Neural cell (in vitro differentiated cells): ENCODE data around the gene SKI. TPM values are rescaled to one million over a fixed set of nuclear protein-coding genes. Genes with fewer than 3 reads are reported as not detected.

ENCODE experiments used
- H2AFZ ChIP-seq: fragments of 200-600, 300-800 bp; sonication (generic), shearing (Covaris generic); 2 replicates; pipeline ENCODE4 v1.6.0; 2014; ENCODE audit warnings: low read depth, mild to moderate bottlenecking, antibody characterized with exemption, low read length, moderate library complexity
- H3F3A ChIP-seq: fragments of 200-600 bp; shearing (Covaris generic); 2 replicates; pipeline ENCODE4 v1.6.1; 2016; ENCODE audit warnings: mild to moderate bottlenecking, moderate library complexity, mixed read lengths, antibody characterized with exemption, low read length; ENCODE audit not compliant: insufficient read depth, poor library complexity, severe bottlenecking
- H3K27ac ChIP-seq: fragments of 200-600, 300-800 bp; sonication (generic), shearing (Covaris generic); 2 replicates; pipeline ENCODE4 v1.5.1; 2014; ENCODE audit warnings: mild to moderate bottlenecking, low read length, moderate library complexity
- H3K27me3 ChIP-seq: fragments of 300-800, 200-600 bp; sonication (generic), shearing (Covaris generic); 2 replicates; pipeline ENCODE4 v1.6.0; 2014; ENCODE audit warnings: mild to moderate bottlenecking, low read depth, low read length, moderate library complexity; ENCODE audit not compliant: insufficient read depth
- H3K36me3 ChIP-seq: fragments of 300-800, 200-600 bp; sonication (generic), shearing (Covaris generic); 2 replicates; pipeline ENCODE4 v1.5.1; 2014; ENCODE audit warnings: mild to moderate bottlenecking, antibody characterized with exemption, low read length, moderate library complexity; ENCODE audit not compliant: insufficient read depth
- H3K4me2 ChIP-seq: fragments of 300-800, 200-600 bp; sonication (generic), shearing (Covaris generic); 2 replicates; pipeline ENCODE4 v1.6.0; 2014; ENCODE audit warnings: mild to moderate bottlenecking, low read length
- H3K4me3 ChIP-seq: fragments of 300-800, 200-600 bp; sonication (generic), shearing (Covaris generic); 2 replicates; pipeline ENCODE4 v1.5.1; 2014; ENCODE audit warnings: mild to moderate bottlenecking, low read length, moderate library complexity
- H3K79me2 ChIP-seq: fragments of 200-600 bp; shearing (Covaris generic); replicated peaks from 2 replicates; pipeline ENCODE4 v1.6.0; 2014; ENCODE audit warnings: mild to moderate bottlenecking, low read length, moderate library complexity; ENCODE audit not compliant: insufficient read depth
- H3K9ac ChIP-seq: fragments of 300-800, 200-600 bp; sonication (generic), shearing (Covaris generic); 2 replicates; pipeline ENCODE4 v1.6.1; 2016; ENCODE audit warnings: mild to moderate bottlenecking, low read length, mixed read lengths
- H3K9me2 ChIP-seq: fragments of 200-600 bp; shearing (Covaris generic); 2 replicates; pipeline ENCODE4 v1.6.1; 2016; ENCODE audit warnings: mild to moderate bottlenecking, low read length, mixed read lengths; ENCODE audit not compliant: insufficient read depth
- H3K9me3 ChIP-seq: fragments of 200-600, 300-800 bp; sonication (generic), shearing (Covaris generic); 2 replicates; pipeline ENCODE4 v1.6.1; 2016; ENCODE audit warnings: mild to moderate bottlenecking, mixed run types, low read length, moderate library complexity, mixed read lengths
- H4K20me1 ChIP-seq: fragments of 200-600 bp; shearing (Covaris generic); 2 replicates; pipeline ENCODE4 v1.6.1; 2016; ENCODE audit warnings: mild to moderate bottlenecking, mixed run types; ENCODE audit not compliant: insufficient read depth
- EP300 ChIP-seq: fragments of 450-650 bp; conservative IDR thresholded peaks from 2 replicates; pipeline ENCODE4 v1.6.1; 2014; ENCODE audit warnings: antibody characterized with exemption, mild to moderate bottlenecking, moderate library complexity; ENCODE audit not compliant: poor library complexity, severe bottlenecking
- EZH2 ChIP-seq: fragments of 200-600, 300-800 bp; shearing (Covaris generic), sonication (generic); IDR thresholded peaks from 2 replicates; pipeline ENCODE4 v1.6.1; 2014; ENCODE audit warnings: antibody characterized with exemption, low read length, borderline replicate concordance, mild to moderate bottlenecking; ENCODE audit not compliant: insufficient read depth, poor library complexity, severe bottlenecking
- MXI1 ChIP-seq: fragments of 450-650 bp; conservative IDR thresholded peaks from 2 replicates; pipeline ENCODE4 v1.6.1; 2014; ENCODE audit warnings: antibody characterized with exemption, mild to moderate bottlenecking; ENCODE audit not compliant: poor library complexity, severe bottlenecking
- POLR2AphosphoS5 ChIP-seq: IDR thresholded peaks from 2 replicates; pipeline ENCODE4 v1.6.1; 2012
- RAD21 ChIP-seq: fragments of 450-650 bp; conservative IDR thresholded peaks from 2 replicates; pipeline ENCODE4 v1.6.1; 2014; ENCODE audit warnings: antibody characterized with exemption, mild to moderate bottlenecking, moderate library complexity
- SMC3 ChIP-seq: fragments of 450-650 bp; conservative IDR thresholded peaks from 2 replicates; pipeline ENCODE4 v1.6.1; 2014; ENCODE audit warnings: antibody characterized with exemption, mild to moderate bottlenecking, moderate library complexity; ENCODE audit not compliant: poor library complexity
- TAF1 ChIP-seq: IDR thresholded peaks from 2 replicates; pipeline ENCODE4 v1.6.1; 2012; ENCODE audit warnings: low read depth
- polyA plus RNA-seq: library from polyadenylated mRNA; depleted of rRNA; stranded (reverse); fragments of >200 nt; gene quantifications from 2 replicates; pipeline ENCODE4 v1.2.3, GENCODE V29; 2014
- TF ChIP-seq, protein P1 (sequence below): fragments of 450-650 bp; IDR thresholded peaks from 2 replicates; pipeline ENCODE4 v1.5.1; 2014; ENCODE audit warnings: antibody characterized with exemption, mild to moderate bottlenecking, moderate library complexity; ENCODE audit not compliant: poor library complexity, severe bottlenecking
- TF ChIP-seq, protein P2 (sequence below): IDR thresholded peaks from 2 replicates; pipeline ENCODE4 v1.6.1; 2012; ENCODE audit warnings: borderline replicate concordance

The SKI gene
- polyA plus RNA-seq, 1 donor from 2014 or later, result 4.1 TPM

DNA sequence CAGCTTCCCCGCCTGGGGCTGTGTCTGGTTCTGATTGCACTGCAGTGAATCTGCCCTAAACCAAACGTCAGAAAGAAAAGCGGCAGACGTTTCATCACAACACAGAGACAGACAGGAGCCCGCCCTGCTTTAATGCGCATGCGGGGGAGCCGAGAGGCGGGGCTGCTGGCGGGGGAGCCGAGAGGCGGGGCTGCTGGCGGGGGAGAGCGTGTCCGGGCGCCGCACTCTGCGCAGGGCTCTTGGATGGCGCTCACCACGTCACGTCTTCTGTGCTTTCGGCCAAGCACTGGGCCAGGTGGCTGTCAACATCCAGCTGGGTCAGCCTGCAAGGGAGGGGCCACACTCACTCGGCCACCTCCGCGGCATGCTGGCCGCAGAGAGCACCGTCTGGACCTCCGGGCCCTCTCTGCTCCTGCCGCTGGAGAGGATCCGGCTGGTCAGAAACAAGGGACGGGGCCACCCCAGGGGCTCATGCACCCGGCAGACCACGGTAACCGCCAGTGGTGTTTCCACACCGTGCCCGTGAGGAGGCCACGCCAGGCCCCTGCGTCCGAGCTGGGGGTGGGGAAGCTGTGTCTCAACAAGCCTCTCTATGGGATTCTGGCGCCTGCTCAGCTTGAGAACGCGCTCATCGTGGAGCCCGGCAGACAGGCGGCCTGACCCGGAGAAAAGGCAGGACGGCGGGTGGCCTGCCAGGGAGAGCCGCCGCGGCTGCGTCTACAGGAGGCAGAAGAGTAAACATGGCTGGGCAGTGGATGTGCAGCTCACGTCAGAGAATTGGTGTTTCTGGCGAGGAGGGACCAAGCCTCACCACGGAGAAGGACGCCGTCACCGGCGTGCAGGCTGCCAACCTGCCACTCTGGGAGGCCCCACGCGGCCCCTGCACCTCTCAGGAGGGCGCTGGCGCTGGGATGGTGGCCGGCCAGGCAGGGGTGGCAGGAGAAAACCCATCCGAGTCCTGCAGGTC, 38.4 kb upstream of the SKI start:
- peaks cover 3% of the 10 kb centered on the region for H3K79me2 ChIP-seq
- peak overlapping the region; percentile 65 for H3K4me3 ChIP-seq
- peak overlapping the region; percentile 52 for H3K4me2 ChIP-seq
- TF ChIP-seq EP300 (peak; percentile 28), MXI1 (no peak), EZH2 (no peak), TAF1 (no peak), POLR2AphosphoS5 (peak; percentile 40)
- TF ChIP-seq, protein P1, sequence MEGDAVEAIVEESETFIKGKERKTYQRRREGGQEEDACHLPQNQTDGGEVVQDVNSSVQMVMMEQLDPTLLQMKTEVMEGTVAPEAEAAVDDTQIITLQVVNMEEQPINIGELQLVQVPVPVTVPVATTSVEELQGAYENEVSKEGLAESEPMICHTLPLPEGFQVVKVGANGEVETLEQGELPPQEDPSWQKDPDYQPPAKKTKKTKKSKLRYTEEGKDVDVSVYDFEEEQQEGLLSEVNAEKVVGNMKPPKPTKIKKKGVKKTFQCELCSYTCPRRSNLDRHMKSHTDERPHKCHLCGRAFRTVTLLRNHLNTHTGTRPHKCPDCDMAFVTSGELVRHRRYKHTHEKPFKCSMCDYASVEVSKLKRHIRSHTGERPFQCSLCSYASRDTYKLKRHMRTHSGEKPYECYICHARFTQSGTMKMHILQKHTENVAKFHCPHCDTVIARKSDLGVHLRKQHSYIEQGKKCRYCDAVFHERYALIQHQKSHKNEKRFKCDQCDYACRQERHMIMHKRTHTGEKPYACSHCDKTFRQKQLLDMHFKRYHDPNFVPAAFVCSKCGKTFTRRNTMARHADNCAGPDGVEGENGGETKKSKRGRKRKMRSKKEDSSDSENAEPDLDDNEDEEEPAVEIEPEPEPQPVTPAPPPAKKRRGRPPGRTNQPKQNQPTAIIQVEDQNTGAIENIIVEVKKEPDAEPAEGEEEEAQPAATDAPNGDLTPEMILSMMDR, result no peak
- peak overlapping the region; percentile 21 for H2AFZ ChIP-seq
- H3K9me2 ChIP-seq, result no peaks in the 10 kb centered on the region
- H3K36me3 ChIP-seq, result no peaks in the 10 kb centered on the region
- H4K20me1 ChIP-seq, result no peaks in the 10 kb centered on the region
- no peaks in the 10 kb centered on the region for H3K9me3 ChIP-seq
- peak overlapping the region; percentile 84 for H3K27ac ChIP-seq
- H3F3A ChIP-seq, result no peaks in the 10 kb centered on the region
- H3K9ac ChIP-seq, result peak overlapping the region; percentile 65
- no peaks in the 10 kb centered on the region for H3K27me3 ChIP-seq

DNA sequence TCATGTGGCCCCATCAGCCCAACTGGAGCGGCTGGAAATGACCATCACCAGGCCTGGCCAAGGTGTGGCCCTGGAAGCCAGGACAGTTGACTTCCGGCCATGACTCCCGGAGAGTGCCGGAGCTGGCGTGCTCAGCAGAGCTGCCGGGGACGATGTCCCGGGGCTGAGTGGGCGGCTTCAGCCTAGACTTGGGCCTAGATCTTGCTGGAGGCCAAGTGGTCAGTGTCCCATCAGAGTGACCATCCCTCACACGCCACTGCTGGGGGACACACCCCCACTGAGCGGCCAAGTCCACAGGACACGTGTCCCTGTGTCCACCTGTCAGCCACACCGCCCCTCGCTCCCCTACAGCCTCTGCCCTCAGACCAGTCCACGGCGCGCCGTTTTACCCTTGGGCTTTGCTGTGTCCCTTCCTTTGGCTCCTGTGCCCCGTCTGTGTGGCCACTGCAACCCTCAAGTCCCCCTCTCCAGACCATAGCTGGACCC, 37.6 kb upstream of the SKI start:
- peak overlapping the region; percentile 84 for H3K27ac ChIP-seq
- no peaks in the 10 kb centered on the region for H3K27me3 ChIP-seq
- H3K4me3 ChIP-seq, result peak overlapping the region; percentile 65
- no peak overlapping the region for H2AFZ ChIP-seq
- no peak overlapping the region for H3K4me2 ChIP-seq
- H3K36me3 ChIP-seq, result no peaks in the 10 kb centered on the region
- TF ChIP-seq POLR2AphosphoS5 (no peak), EP300 (no peak), TAF1 (no peak), RAD21 (no peak), EZH2 (no peak), SMC3 (no peak), MXI1 (no peak)
- TF ChIP-seq, protein P2, sequence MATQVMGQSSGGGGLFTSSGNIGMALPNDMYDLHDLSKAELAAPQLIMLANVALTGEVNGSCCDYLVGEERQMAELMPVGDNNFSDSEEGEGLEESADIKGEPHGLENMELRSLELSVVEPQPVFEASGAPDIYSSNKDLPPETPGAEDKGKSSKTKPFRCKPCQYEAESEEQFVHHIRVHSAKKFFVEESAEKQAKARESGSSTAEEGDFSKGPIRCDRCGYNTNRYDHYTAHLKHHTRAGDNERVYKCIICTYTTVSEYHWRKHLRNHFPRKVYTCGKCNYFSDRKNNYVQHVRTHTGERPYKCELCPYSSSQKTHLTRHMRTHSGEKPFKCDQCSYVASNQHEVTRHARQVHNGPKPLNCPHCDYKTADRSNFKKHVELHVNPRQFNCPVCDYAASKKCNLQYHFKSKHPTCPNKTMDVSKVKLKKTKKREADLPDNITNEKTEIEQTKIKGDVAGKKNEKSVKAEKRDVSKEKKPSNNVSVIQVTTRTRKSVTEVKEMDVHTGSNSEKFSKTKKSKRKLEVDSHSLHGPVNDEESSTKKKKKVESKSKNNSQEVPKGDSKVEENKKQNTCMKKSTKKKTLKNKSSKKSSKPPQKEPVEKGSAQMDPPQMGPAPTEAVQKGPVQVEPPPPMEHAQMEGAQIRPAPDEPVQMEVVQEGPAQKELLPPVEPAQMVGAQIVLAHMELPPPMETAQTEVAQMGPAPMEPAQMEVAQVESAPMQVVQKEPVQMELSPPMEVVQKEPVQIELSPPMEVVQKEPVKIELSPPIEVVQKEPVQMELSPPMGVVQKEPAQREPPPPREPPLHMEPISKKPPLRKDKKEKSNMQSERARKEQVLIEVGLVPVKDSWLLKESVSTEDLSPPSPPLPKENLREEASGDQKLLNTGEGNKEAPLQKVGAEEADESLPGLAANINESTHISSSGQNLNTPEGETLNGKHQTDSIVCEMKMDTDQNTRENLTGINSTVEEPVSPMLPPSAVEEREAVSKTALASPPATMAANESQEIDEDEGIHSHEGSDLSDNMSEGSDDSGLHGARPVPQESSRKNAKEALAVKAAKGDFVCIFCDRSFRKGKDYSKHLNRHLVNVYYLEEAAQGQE, result no peak
- no peaks in the 10 kb centered on the region for H4K20me1 ChIP-seq
- peaks cover 3% of the 10 kb centered on the region for H3K79me2 ChIP-seq
- no peaks in the 10 kb centered on the region for H3K9me2 ChIP-seq
- H3K9ac ChIP-seq, result peak overlapping the region; percentile 65
- H3F3A ChIP-seq, result no peaks in the 10 kb centered on the region
- no peaks in the 10 kb centered on the region for H3K9me3 ChIP-seq
